ENCODE results near the gene AP3B1. TPM values are rescaled to one million over a fixed set of nuclear protein-coding genes. Genes with fewer than 3 reads are reported as not detected.

Gene AP3B1
- total and polyA plus RNA-seq, 4 donors, result 26.4 to 50.4 (median 33.3) TPM

GRCh38 chr5:78151594-78152271, 142.8 kb downstream of the AP3B1 start:
- H3K9me3 ChIP-seq (ENCODE audit: control insufficient read depth in 4 of 4, insufficient read depth in 3 of 4, low read length in 3 of 4), result no peaks in the 10 kb centered on the region
- peaks cover 6 to 17% (median 14%) of the 10 kb centered on the region in 4 donors for H3K36me3 ChIP-seq (ENCODE audit: control insufficient read depth in 4 of 4, insufficient read depth in 4 of 4, low read length in 4 of 4)
- H3K4me3 ChIP-seq, result no peak overlapping the region
- H3K4me1 ChIP-seq (ENCODE audit: control insufficient read depth in 5 of 5, insufficient read depth in 5 of 5, low read length in 5 of 5), result no peaks in the 10 kb centered on the region
- DNase-seq (no peak), ATAC-seq (ENCODE audit: insufficient read depth, low FRiP score) (no peak)
- TF ChIP-seq, protein P1, sequence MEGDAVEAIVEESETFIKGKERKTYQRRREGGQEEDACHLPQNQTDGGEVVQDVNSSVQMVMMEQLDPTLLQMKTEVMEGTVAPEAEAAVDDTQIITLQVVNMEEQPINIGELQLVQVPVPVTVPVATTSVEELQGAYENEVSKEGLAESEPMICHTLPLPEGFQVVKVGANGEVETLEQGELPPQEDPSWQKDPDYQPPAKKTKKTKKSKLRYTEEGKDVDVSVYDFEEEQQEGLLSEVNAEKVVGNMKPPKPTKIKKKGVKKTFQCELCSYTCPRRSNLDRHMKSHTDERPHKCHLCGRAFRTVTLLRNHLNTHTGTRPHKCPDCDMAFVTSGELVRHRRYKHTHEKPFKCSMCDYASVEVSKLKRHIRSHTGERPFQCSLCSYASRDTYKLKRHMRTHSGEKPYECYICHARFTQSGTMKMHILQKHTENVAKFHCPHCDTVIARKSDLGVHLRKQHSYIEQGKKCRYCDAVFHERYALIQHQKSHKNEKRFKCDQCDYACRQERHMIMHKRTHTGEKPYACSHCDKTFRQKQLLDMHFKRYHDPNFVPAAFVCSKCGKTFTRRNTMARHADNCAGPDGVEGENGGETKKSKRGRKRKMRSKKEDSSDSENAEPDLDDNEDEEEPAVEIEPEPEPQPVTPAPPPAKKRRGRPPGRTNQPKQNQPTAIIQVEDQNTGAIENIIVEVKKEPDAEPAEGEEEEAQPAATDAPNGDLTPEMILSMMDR (IDR thresholded peaks at IDR 0.05; ENCODE audit: control extremely low read depth, extremely low read depth), result no peak
- no peaks in the 10 kb centered on the region for H3K27me3 ChIP-seq (ENCODE audit: control insufficient read depth in 3 of 3, insufficient read depth in 3 of 3, low read length in 2 of 3)
- no peak overlapping the region for H3K9ac ChIP-seq (ENCODE audit: insufficient read depth in 1 of 2, low read length in 2 of 2)
- WGBS, 2 donors, result 88 to 93% methylated on average over 2 to 3 of the region's 3 CpGs
- no peak overlapping the region for H3K27ac ChIP-seq (ENCODE audit: low read depth in 1 of 2, low read length in 1 of 2)

DNA sequence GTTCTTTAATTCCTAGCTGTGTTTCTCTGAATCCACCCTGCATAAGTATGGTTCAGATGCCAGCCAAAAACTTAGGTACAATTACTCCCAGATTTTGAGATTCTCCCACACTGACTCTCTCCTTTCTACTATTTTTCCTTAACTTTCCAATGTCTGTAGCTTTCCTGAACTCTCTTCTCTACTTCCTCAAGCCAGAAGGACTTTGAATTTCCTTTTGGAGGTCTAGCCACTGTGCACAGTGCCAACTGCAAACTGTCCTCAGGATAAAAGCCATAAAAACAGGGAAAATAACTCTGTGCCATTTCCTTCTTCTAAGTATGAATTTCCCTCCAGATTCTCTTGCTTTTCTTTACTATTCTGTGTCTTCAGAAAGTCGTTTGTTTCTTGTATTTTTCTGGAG, 157.2 kb downstream of the AP3B1 start:
- no peak for ATAC-seq (ENCODE audit: insufficient read depth, low FRiP score)
- Histone ChIP-seq H3K4me3 (no peak overlapping the region), H3K27ac (ENCODE audit: low read depth in 1 of 2, low read length in 1 of 2) (no peak overlapping the region), H3K9me3 (ENCODE audit: control insufficient read depth in 4 of 4, insufficient read depth in 3 of 4, low read length in 3 of 4) (no peaks in the 10 kb centered on the region), H3K9ac (ENCODE audit: insufficient read depth in 1 of 2, low read length in 2 of 2) (no peak overlapping the region), H3K27me3 (ENCODE audit: control insufficient read depth in 3 of 3, insufficient read depth in 3 of 3, low read length in 2 of 3) (no peaks in the 10 kb centered on the region), H3K4me1 (ENCODE audit: control insufficient read depth in 5 of 5, insufficient read depth in 5 of 5, low read length in 5 of 5) (no peaks in the 10 kb centered on the region), H3K36me3 (ENCODE audit: control insufficient read depth in 4 of 4, insufficient read depth in 4 of 4, low read length in 4 of 4) (peaks cover 3 to 20% (median 7%) of the 10 kb centered on the region in 4 donors)
- DNase-seq, result no peak
- 87 to 91% methylated on average over 1 of the region's 1 CpG for WGBS, 2 donors
- TF ChIP-seq, protein P1 (IDR thresholded peaks at IDR 0.05; ENCODE audit: control extremely low read depth, extremely low read depth), result no peak

GRCh38 chr5:78133423-78133822, 161.1 kb downstream of the AP3B1 start:
- no peak for DNase-seq
- no peak overlapping the region for H3K27ac ChIP-seq (ENCODE audit: low read depth in 1 of 2, low read length in 1 of 2)
- H3K9ac ChIP-seq (ENCODE audit: insufficient read depth in 1 of 2, low read length in 2 of 2), result no peak overlapping the region
- H3K4me1 ChIP-seq (ENCODE audit: control insufficient read depth in 5 of 5, insufficient read depth in 5 of 5, low read length in 5 of 5), result no peaks in the 10 kb centered on the region
- H3K36me3 ChIP-seq (ENCODE audit: control insufficient read depth in 4 of 4, insufficient read depth in 4 of 4, low read length in 4 of 4), result peaks cover 0 to 7% (median 1%) of the 10 kb centered on the region in 4 donors
- ATAC-seq (ENCODE audit: insufficient read depth, low FRiP score), result no peak
- TF ChIP-seq, protein P1 (IDR thresholded peaks at IDR 0.05; ENCODE audit: control extremely low read depth, extremely low read depth), result no peak
- 97 to 98% methylated on average over 1 of the region's 1 CpG for WGBS, 2 donors
- no peaks in the 10 kb centered on the region for H3K9me3 ChIP-seq (ENCODE audit: control insufficient read depth in 4 of 4, insufficient read depth in 3 of 4, low read length in 3 of 4)
- H3K4me3 ChIP-seq, result no peak overlapping the region
- no peaks in the 10 kb centered on the region for H3K27me3 ChIP-seq (ENCODE audit: control insufficient read depth in 3 of 3, insufficient read depth in 3 of 3, low read length in 2 of 3)

DNA sequence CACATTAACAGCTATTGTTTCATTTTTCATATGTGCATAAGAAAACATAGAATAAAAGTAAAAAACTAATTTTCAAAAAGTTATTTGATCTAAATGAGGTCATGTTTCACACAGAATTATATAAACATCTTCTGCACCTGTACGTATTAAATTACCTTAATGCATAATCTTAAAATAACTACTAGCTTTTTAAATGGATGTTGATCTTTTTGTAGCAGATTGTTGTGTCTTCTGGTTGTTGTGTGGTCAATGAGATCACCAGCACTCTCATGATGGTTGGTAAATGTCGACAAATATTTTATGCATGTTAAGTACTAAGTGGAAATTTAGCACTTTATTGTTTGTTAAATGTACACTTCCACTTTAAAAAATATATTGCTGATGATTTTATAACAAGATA, 162.0 kb downstream of the AP3B1 start:
- 94 to 95% methylated on average over 2 of the region's 2 CpGs for WGBS, 2 donors
- Histone ChIP-seq H3K27ac (ENCODE audit: low read depth in 1 of 2, low read length in 1 of 2) (no peak overlapping the region), H3K4me1 (ENCODE audit: control insufficient read depth in 5 of 5, insufficient read depth in 5 of 5, low read length in 5 of 5) (no peaks in the 10 kb centered on the region), H3K9me3 (ENCODE audit: control insufficient read depth in 4 of 4, insufficient read depth in 3 of 4, low read length in 3 of 4) (no peaks in the 10 kb centered on the region), H3K27me3 (ENCODE audit: control insufficient read depth in 3 of 3, insufficient read depth in 3 of 3, low read length in 2 of 3) (no peaks in the 10 kb centered on the region), H3K36me3 (ENCODE audit: control insufficient read depth in 4 of 4, insufficient read depth in 4 of 4, low read length in 4 of 4) (peaks cover 0 to 7% (median 3%) of the 10 kb centered on the region in 4 donors), H3K4me3 (no peak overlapping the region), H3K9ac (ENCODE audit: insufficient read depth in 1 of 2, low read length in 2 of 2) (no peak overlapping the region)
- ATAC-seq (ENCODE audit: insufficient read depth, low FRiP score) (no peak), DNase-seq (no peak)
- TF ChIP-seq, protein P1 (IDR thresholded peaks at IDR 0.05; ENCODE audit: control extremely low read depth, extremely low read depth), result no peak
